PC-3 (cell line): ENCODE results near the gene TFF2. TPM values are rescaled to one million over a fixed set of nuclear protein-coding genes. Genes with fewer than 3 reads are reported as not detected.

Experiments
- ATAC-seq: fragments of 200-7000 bp; cut with Tn5 transposase; 2 replicates; pipeline ENCODE4 v1.9.1; 2020; ENCODE audit warnings: mild to moderate bottlenecking, moderate library complexity
- BruUV-seq: library from RNA; stranded (reverse); fragments of 400-500 nt; replicated peaks from 2 replicates; lab custom pipeline; 2021; lab: Mats Ljungman, UMichigan
- CTCF ChIA-PET: fragments of 300-600 bp; sonication (Branson Sonifier 250); formaldehyde crosslinking; loops from one replicate; lab custom pipeline; 2022; ENCODE audit warnings: antibody characterized with exemption; lab: Charles Lee
- POLR2A ChIA-PET: fragments of 300-600 bp; sonication (Branson Sonifier 250); formaldehyde crosslinking; loops from one replicate; lab custom pipeline; 2022; ENCODE audit warnings: antibody characterized with exemption; ENCODE audit not compliant: unreplicated experiment; lab: Charles Lee
- DNase-seq: peaks from one replicate; pipeline ENCODE4 v3.0.0-alpha.2; 2015
- H2AFZ ChIP-seq: fragments of 300-600 bp; sonication (generic); 2 replicates; pipeline ENCODE4 v1.6.0; 2016; ENCODE audit warnings: antibody characterized with exemption, low read length
- H3F3A ChIP-seq: fragments of 300-600 bp; sonication (generic); one replicate; pipeline ENCODE4 v1.6.0; 2017; ENCODE audit warnings: antibody characterized with exemption, low read length, control low read depth, mild to moderate bottlenecking; ENCODE audit not compliant: unreplicated experiment
- H3K27ac ChIP-seq: fragments of 300-600 bp; sonication (generic); 2 replicates; pipeline ENCODE4 v1.5.1; 2016; ENCODE audit warnings: mild to moderate bottlenecking, low read length
- H3K27me3 ChIP-seq: fragments of 300-600 bp; sonication (generic); 2 replicates; pipeline ENCODE4 v1.6.1; 2016; ENCODE audit warnings: low read length, mixed read lengths
- H3K36me3 ChIP-seq: fragments of 300-600 bp; sonication (generic); 2 replicates; pipeline ENCODE4 v1.6.1; 2016; ENCODE audit warnings: low read depth, mixed run types, low read length, mixed read lengths
- H3K4me1 ChIP-seq: fragments of 300-600 bp; sonication (generic); 2 replicates; pipeline ENCODE4 v1.5.1; 2016; ENCODE audit warnings: low read length; ENCODE audit not compliant: insufficient read depth
- H3K4me2 ChIP-seq: fragments of 300-600 bp; sonication (generic); 2 replicates; pipeline ENCODE4 v1.6.0; 2016; ENCODE audit warnings: low read length
- H3K4me3 ChIP-seq: fragments of 300-600 bp; sonication (generic); 2 replicates; pipeline ENCODE4 v1.5.1; 2016; ENCODE audit warnings: mild to moderate bottlenecking, low read length, mixed read lengths
- H3K79me2 ChIP-seq: fragments of 300-600 bp; sonication (generic); 2 replicates; pipeline ENCODE4 v1.6.1; 2017; ENCODE audit warnings: low read length, mixed read lengths
- H3K9ac ChIP-seq: fragments of 300-600 bp; sonication (generic); 2 replicates; pipeline ENCODE4 v1.6.0; 2016; ENCODE audit warnings: mild to moderate bottlenecking, low read length
- H3K9me2 ChIP-seq: fragments of 300-600 bp; sonication (generic); replicated peaks from 2 replicates; pipeline ENCODE4 v1.6.1; 2016; ENCODE audit warnings: mixed run types, low read length, mixed read lengths
- H3K9me3 ChIP-seq: fragments of 300-600 bp; sonication (generic); 2 replicates; pipeline ENCODE4 v1.6.1; 2016; ENCODE audit warnings: low read length, mixed read lengths
- H4K20me1 ChIP-seq: fragments of 300-600 bp; sonication (generic); 2 replicates; pipeline ENCODE4 v1.6.1; 2016; ENCODE audit warnings: low read length, mixed read lengths
- CTCF ChIP-seq: fragments of 300-600 bp; sonication (generic); conservative IDR thresholded peaks from 2 replicates; pipeline ENCODE4 v1.5.1; 2017; ENCODE audit warnings: antibody characterized with exemption, low read depth, mild to moderate bottlenecking, low read length
- EZH2 ChIP-seq: fragments of 300-600 bp; sonication (generic); IDR thresholded peaks from one replicate; pipeline ENCODE4 v1.6.1; 2017; ENCODE audit warnings: antibody characterized with exemption, mild to moderate bottlenecking, low read length; ENCODE audit not compliant: unreplicated experiment
- EZH2phosphoT487 ChIP-seq: fragments of 300-600 bp; sonication (generic); IDR thresholded peaks from 2 replicates; pipeline ENCODE4 v1.6.1; 2018; ENCODE audit warnings: mild to moderate bottlenecking, antibody characterized with exemption, low read length, borderline replicate concordance
- intact Hi-C: fragments of 100-400 bp; cut with micrococcal nuclease; formaldehyde crosslinking; loops from 2 replicates; pipeline ENCODE4 v1.9.0; 2023
- total RNA-seq: library from RNA; depleted of rRNA; stranded (reverse); fragments of >200 nt; gene quantifications from 2 replicates; pipeline ENCODE4 v1.2.3, GENCODE V29; 2014

Gene TFF2
- total RNA-seq, 1 experiment from 2014 or later: 21.1 TPM

DNA sequence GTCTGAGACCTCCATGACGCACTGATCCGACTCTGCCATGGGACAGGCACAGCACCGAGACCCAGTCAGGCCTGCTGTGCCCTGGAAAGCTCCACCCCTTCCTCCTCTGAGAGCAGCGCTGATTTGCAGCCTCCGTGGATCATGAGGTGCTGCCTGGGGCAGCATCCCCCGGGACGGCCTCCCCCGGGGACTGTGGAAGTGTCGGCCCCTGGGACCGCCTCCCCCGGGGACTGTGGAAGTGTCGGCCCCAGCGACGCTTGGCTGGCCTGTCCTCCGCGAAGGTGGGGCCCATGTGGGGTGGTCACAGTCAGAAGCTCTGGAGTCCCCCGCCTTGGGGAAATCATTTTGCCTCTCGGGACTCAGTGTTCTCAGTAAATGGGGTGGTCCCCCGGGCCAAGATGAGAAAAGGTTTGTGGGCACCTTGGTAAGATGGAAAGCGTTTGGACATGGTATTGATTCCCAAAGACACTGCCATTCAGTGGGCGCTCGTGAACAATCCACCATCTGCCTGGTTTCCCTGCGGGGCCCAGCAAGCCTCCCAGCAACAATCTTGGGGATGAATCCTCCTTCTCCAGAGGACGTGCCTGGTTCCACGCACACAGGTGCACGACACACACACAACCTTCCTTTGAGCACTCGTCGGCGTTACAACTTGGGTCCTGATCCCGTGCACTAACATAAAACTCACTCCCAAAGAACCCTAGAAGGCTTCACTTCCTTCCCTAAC, 3.0 kb downstream of the TFF2 start:
- Histone ChIP-seq H3K4me2 (no peak overlapping the region), H3F3A (no peaks in the 10 kb centered on the region), H3K36me3 (no peaks in the 10 kb centered on the region), H3K27ac (no peak overlapping the region), H2AFZ (no peak overlapping the region), H3K9me2 (no peaks in the 10 kb centered on the region), H3K27me3 (no peaks in the 10 kb centered on the region), H3K79me2 (no peaks in the 10 kb centered on the region), H3K4me1 (peaks cover 25% of the 10 kb centered on the region), H3K9ac (no peak overlapping the region), H4K20me1 (no peaks in the 10 kb centered on the region), H3K4me3 (no peak overlapping the region), H3K9me3 (no peaks in the 10 kb centered on the region)
- no TSS peak for BruUV-seq
- ChIA-PET CTCF (interaction anchor here (0.6 kb wide), 1 partner anchor 92 kb away, joined by 3 read pairs; no protein-coding TSS in a partner anchor), POLR2A (no interaction called here)
- no peak for DNase-seq
- no peak for TF ChIP-seq EZH2phosphoT487
- TF ChIP-seq CTCF: no peak
- intact Hi-C loops: no loop called here
- ATAC-seq: no peak

- no peak overlapping the region for H3K9ac ChIP-seq
- POLR2A ChIA-PET: no interaction called here
- no peak for TF ChIP-seq CTCF
- no peak for TF ChIP-seq EZH2
- TF ChIP-seq EZH2phosphoT487: no peak
- H3K4me1 ChIP-seq: peaks cover 19% of the 10 kb centered on the region
- H3K4me2 ChIP-seq: no peak overlapping the region
- H3F3A ChIP-seq: no peaks in the 10 kb centered on the region
- H3K79me2 ChIP-seq: no peaks in the 10 kb centered on the region
- H3K9me3 ChIP-seq: no peaks in the 10 kb centered on the region
- no peak overlapping the region for H3K27ac ChIP-seq
- no peak overlapping the region for H3K4me3 ChIP-seq
- ATAC-seq (no peak), DNase-seq (no peak)
- intact Hi-C loops: no loop called here
- BruUV-seq: no TSS peak
- H4K20me1 ChIP-seq: no peaks in the 10 kb centered on the region
- no peak overlapping the region for H2AFZ ChIP-seq
- no peaks in the 10 kb centered on the region for H3K27me3 ChIP-seq
- H3K36me3 ChIP-seq: no peaks in the 10 kb centered on the region
- H3K9me2 ChIP-seq: no peaks in the 10 kb centered on the region
- CTCF ChIA-PET: no interaction called here
These were observed 3.8 kb downstream of the TFF2 start for GRCh38 chr21:42346866-42347600.

GRCh38 chr21:42346441-42346840, 4.4 kb downstream of the TFF2 start:
- H3K27ac ChIP-seq: no peak overlapping the region
- H3K9me3 ChIP-seq: no peaks in the 10 kb centered on the region
- H3K36me3 ChIP-seq: no peaks in the 10 kb centered on the region
- H3K9me2 ChIP-seq: no peaks in the 10 kb centered on the region
- H3K4me3 ChIP-seq: no peak overlapping the region
- BruUV-seq: no TSS peak
- ChIA-PET CTCF (no interaction called here), POLR2A (no interaction called here)
- TF ChIP-seq CTCF (no peak), EZH2phosphoT487 (no peak), EZH2 (no peak)
- DNase-seq (no peak), ATAC-seq (no peak)
- no peak overlapping the region for H3K4me2 ChIP-seq
- no peak overlapping the region for H3K9ac ChIP-seq
- no peaks in the 10 kb centered on the region for H3F3A ChIP-seq
- H3K79me2 ChIP-seq: no peaks in the 10 kb centered on the region
- no peaks in the 10 kb centered on the region for H4K20me1 ChIP-seq
- no peaks in the 10 kb centered on the region for H3K27me3 ChIP-seq
- no peak overlapping the region for H2AFZ ChIP-seq
- H3K4me1 ChIP-seq: peaks cover 13% of the 10 kb centered on the region
- intact Hi-C loops: no loop called here
